ENCODE data around the gene ZNF24. TPM values are rescaled to one million over a fixed set of nuclear protein-coding genes. Genes with fewer than 3 reads are reported as not detected.

The ZNF24 gene
- total RNA-seq, 1 experiment from 2014 or later, result 54.7 TPM

DNA sequence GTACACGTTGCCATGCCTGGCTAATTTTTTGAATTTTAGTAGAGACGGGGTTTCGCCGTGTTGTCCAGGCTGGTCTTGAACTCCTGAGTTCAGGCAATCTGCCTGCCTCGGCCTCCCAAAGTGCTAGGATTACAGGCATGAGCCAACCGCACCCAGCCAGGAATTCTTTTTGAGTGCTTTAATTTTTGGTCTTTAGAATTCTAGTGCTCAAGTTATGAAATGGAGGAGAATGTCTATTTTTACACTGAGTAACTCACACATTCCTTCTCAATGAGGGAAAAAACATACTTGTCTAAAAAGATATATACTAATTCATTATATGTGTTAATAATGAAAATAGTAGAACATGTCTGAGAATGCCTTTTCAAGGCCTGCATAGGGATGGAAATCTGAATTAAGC is 24.4 kb upstream of the ZNF24 start:
- ATAC-seq (no peak), DNase-seq (ENCODE audit: low read depth, low spot score) (no peak)
- BruUV-seq (replicated peaks), result no TSS peak
- TF ChIP-seq, protein P1, sequence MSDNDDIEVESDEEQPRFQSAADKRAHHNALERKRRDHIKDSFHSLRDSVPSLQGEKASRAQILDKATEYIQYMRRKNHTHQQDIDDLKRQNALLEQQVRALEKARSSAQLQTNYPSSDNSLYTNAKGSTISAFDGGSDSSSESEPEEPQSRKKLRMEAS (IDR thresholded peaks at IDR 0.05), result no peak
- TF ChIP-seq EZH2phosphoT487 (IDR thresholded peaks at IDR 0.05; ENCODE audit: borderline replicate concordance), result no peak
- TF ChIP-seq, protein P2, sequence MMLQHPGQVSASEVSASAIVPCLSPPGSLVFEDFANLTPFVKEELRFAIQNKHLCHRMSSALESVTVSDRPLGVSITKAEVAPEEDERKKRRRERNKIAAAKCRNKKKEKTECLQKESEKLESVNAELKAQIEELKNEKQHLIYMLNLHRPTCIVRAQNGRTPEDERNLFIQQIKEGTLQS (IDR thresholded peaks at IDR 0.05), result no peak
- no peak for TF ChIP-seq SP1 (IDR thresholded peaks at IDR 0.05; ENCODE audit: low read depth)
- TF ChIP-seq POLR2AphosphoS5 (IDR thresholded peaks at IDR 0.05; ENCODE audit: low read depth, low read length), result no peak
- no peak for TF ChIP-seq ZBTB33 (IDR thresholded peaks at IDR 0.05; ENCODE audit: extremely low read depth, insufficient replicate concordance, low read length)
- no peak for TF ChIP-seq CBX3 (IDR thresholded peaks at IDR 0.05; ENCODE audit: low read depth)
- no peak for TF ChIP-seq ZNF274 (IDR thresholded peaks at IDR 0.05; ENCODE audit: low read depth, low read length)
- TF ChIP-seq REST (IDR thresholded peaks at IDR 0.05; ENCODE audit: low read depth), result no peak
- Histone ChIP-seq H3K4me3 (replicated peaks in 1 of 2; ENCODE audit: low read depth in 1 of 2, low read length in 2 of 2) (no peak overlapping the region), H3K27ac (ENCODE audit: low read depth, low read length) (no peak overlapping the region), H4K20me1 (ENCODE audit: insufficient read depth) (no peaks in the 10 kb centered on the region), H3K9me3 (ENCODE audit: control insufficient read depth in 1 of 2, insufficient read depth in 1 of 2, low read depth in 1 of 2, low read length in 2 of 2) (no peaks in the 10 kb centered on the region), H3K36me3 (ENCODE audit: control insufficient read depth in 1 of 2, insufficient read depth in 2 of 2, low read length in 2 of 2) (no peaks in the 10 kb centered on the region), H3K9me2 (ENCODE audit: insufficient read depth) (no peaks in the 10 kb centered on the region), H2AFZ (ENCODE audit: low read depth, low read length, poor library complexity, severe bottlenecking) (no peak overlapping the region), H3K79me2 (ENCODE audit: insufficient read depth, low read length) (no peaks in the 10 kb centered on the region), H3K4me1 (ENCODE audit: control insufficient read depth in 1 of 2, insufficient read depth in 2 of 2, low read length in 2 of 2) (no peaks in the 10 kb centered on the region), H3K27me3 (ENCODE audit: insufficient read depth, low read length) (no peaks in the 10 kb centered on the region), H3K4me2 (ENCODE audit: low read length) (no peak overlapping the region), H3K9ac (ENCODE audit: low read length) (no peak overlapping the region)
- CTCF ChIA-PET, result no interaction called here
- RAD21 ChIA-PET (ENCODE audit: low non-redundant PET in 1 of 2, low total read pairs in 2 of 2, uncharacterized antibody in 2 of 2, unreplicated experiment in 2 of 2), result no interaction called here
- intact Hi-C loops (cut with micrococcal nuclease), result no loop called here
- POLR2A ChIA-PET, result no interaction called here

Data from HCT116 (cell line).